Measurements from ENCODE around the gene BTBD8.

The BTBD8 gene

DNA sequence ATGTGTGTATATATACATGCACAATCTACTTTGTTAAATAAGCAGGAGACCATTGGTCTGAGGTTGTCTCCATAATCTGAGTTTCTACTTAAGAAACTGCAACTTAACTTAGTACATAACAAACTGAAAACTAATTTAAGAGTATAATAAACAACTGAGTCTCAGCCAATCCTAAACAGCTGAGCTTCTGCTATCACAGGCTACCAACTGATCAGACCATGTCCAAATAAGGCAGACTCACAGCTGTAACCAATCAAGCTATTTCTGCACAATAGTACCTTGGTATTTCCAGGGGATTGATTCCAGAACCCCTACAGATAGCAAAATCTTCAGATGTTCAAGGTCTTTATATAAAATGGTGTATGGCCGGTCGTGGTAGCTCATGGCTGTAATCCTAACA is 111.6 kb downstream of the BTBD8 start:
- no peaks in the 10 kb centered on the region for H3K9me2 ChIP-seq (replicated peaks; ENCODE audit: low read depth, low read length)
- TF ChIP-seq, protein P1, sequence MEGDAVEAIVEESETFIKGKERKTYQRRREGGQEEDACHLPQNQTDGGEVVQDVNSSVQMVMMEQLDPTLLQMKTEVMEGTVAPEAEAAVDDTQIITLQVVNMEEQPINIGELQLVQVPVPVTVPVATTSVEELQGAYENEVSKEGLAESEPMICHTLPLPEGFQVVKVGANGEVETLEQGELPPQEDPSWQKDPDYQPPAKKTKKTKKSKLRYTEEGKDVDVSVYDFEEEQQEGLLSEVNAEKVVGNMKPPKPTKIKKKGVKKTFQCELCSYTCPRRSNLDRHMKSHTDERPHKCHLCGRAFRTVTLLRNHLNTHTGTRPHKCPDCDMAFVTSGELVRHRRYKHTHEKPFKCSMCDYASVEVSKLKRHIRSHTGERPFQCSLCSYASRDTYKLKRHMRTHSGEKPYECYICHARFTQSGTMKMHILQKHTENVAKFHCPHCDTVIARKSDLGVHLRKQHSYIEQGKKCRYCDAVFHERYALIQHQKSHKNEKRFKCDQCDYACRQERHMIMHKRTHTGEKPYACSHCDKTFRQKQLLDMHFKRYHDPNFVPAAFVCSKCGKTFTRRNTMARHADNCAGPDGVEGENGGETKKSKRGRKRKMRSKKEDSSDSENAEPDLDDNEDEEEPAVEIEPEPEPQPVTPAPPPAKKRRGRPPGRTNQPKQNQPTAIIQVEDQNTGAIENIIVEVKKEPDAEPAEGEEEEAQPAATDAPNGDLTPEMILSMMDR (conservative IDR thresholded peaks at IDR 0.05; ENCODE audit: low read length): no peak
- H4K20me1 ChIP-seq (ENCODE audit: insufficient read depth, low read length, poor library complexity, severe bottlenecking): no peaks in the 10 kb centered on the region
- H3K79me2 ChIP-seq (ENCODE audit: insufficient read depth, low read length): no peaks in the 10 kb centered on the region
- peaks cover under 1% of the 10 kb centered on the region for H3K4me1 ChIP-seq (ENCODE audit: insufficient read depth, low read length, poor library complexity, severe bottlenecking)
- H3K9ac ChIP-seq (ENCODE audit: low read depth, low read length, poor library complexity, severe bottlenecking): no peak overlapping the region
- H3K36me3 ChIP-seq (ENCODE audit: insufficient read depth, low read length): no peaks in the 10 kb centered on the region
- H3F3A ChIP-seq (ENCODE audit: low read depth): no peaks in the 10 kb centered on the region
- H3K27me3 ChIP-seq (ENCODE audit: insufficient read depth, low read length, poor library complexity, severe bottlenecking): no peaks in the 10 kb centered on the region
- H2AFZ ChIP-seq (ENCODE audit: low read length): peak overlapping the region; percentile 47
- no peak overlapping the region for H3K4me2 ChIP-seq (ENCODE audit: low read depth, low read length, poor library complexity, severe bottlenecking)
- no peak overlapping the region for H3K4me3 ChIP-seq (ENCODE audit: low read length, poor library complexity, severe bottlenecking)
- no peaks in the 10 kb centered on the region for H3K9me3 ChIP-seq (ENCODE audit: insufficient read depth, low read depth, low read length)

DNA sequence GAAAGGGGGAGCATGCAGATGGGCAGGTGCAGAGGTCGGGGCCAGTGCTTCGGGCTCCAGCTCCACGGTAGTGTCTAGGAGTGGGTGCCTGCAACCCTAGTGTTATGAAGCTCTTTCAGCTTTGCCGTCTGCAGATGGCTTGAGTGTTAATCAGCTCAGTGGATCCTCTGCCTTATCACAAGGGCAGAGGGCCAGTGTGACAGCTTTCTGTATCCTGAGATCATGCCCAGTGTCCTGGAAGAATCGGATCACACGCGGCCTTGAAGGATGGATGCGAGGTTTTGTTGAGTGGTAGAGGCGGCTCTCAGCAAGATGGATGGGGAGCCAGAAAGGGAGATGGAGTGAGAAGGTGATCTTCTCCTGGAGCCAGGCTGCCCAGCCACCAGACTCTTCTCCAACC is 112.1 kb downstream of the BTBD8 start:
- no peaks in the 10 kb centered on the region for H4K20me1 ChIP-seq (ENCODE audit: insufficient read depth, low read length, poor library complexity, severe bottlenecking)
- no peaks in the 10 kb centered on the region for H3K36me3 ChIP-seq (ENCODE audit: insufficient read depth, low read length)
- H3K27me3 ChIP-seq (ENCODE audit: insufficient read depth, low read length, poor library complexity, severe bottlenecking): no peaks in the 10 kb centered on the region

DNA sequence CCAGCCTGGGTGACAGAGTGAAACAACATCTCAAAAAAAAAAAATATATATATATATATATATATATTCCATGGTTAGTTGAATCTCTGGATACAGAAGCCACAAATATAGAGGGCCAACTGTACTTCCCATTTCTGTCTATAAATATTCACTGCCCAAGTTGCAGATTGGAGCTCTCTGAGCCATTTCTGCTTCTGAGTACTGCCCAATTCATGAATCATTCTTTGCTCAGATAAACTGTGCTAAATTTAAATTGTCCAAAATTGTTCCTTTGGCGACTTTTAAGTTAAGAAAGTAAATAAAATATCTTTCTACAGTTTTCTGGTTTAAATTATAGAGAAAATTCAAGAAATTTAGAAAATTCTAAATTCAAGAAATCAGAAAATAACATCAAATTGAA is 114.4 kb downstream of the BTBD8 start:
- Histone ChIP-seq H3K4me1 (ENCODE audit: insufficient read depth, low read length, poor library complexity, severe bottlenecking) (peaks cover 8% of the 10 kb centered on the region), H3K36me3 (ENCODE audit: insufficient read depth, low read length) (no peaks in the 10 kb centered on the region), H2AFZ (ENCODE audit: low read length) (no peak overlapping the region), H3F3A (ENCODE audit: low read depth) (no peaks in the 10 kb centered on the region), H3K9me2 (replicated peaks; ENCODE audit: low read depth, low read length) (no peaks in the 10 kb centered on the region), H3K9me3 (ENCODE audit: insufficient read depth, low read depth, low read length) (no peaks in the 10 kb centered on the region), H3K79me2 (ENCODE audit: insufficient read depth, low read length) (no peaks in the 10 kb centered on the region), H3K9ac (ENCODE audit: low read depth, low read length, poor library complexity, severe bottlenecking) (no peak overlapping the region), H3K4me3 (ENCODE audit: low read length, poor library complexity, severe bottlenecking) (no peak overlapping the region), H3K27me3 (ENCODE audit: insufficient read depth, low read length, poor library complexity, severe bottlenecking) (no peaks in the 10 kb centered on the region), H3K4me2 (ENCODE audit: low read depth, low read length, poor library complexity, severe bottlenecking) (no peak overlapping the region), H4K20me1 (ENCODE audit: insufficient read depth, low read length, poor library complexity, severe bottlenecking) (no peaks in the 10 kb centered on the region)
- TF ChIP-seq, protein P1 (conservative IDR thresholded peaks at IDR 0.05; ENCODE audit: low read length): no peak
- no peak for TF ChIP-seq EZH2phosphoT487 (IDR thresholded peaks at IDR 0.05; ENCODE audit: borderline replicate concordance)

More for the DNA sequence above, 112.1 kb downstream of the BTBD8 start:
- no peak overlapping the region for H3K9ac ChIP-seq (ENCODE audit: low read depth, low read length, poor library complexity, severe bottlenecking)
- H3K9me3 ChIP-seq (ENCODE audit: insufficient read depth, low read depth, low read length): no peaks in the 10 kb centered on the region
- H3K79me2 ChIP-seq (ENCODE audit: insufficient read depth, low read length): no peaks in the 10 kb centered on the region
- peaks cover 6% of the 10 kb centered on the region for H3K4me1 ChIP-seq (ENCODE audit: insufficient read depth, low read length, poor library complexity, severe bottlenecking)
- no peak overlapping the region for H3K4me2 ChIP-seq (ENCODE audit: low read depth, low read length, poor library complexity, severe bottlenecking)
- no peak for TF ChIP-seq EZH2phosphoT487 (IDR thresholded peaks at IDR 0.05; ENCODE audit: borderline replicate concordance)
- TF ChIP-seq, protein P1 (conservative IDR thresholded peaks at IDR 0.05; ENCODE audit: low read length): no peak
- H3K9me2 ChIP-seq (replicated peaks; ENCODE audit: low read depth, low read length): no peaks in the 10 kb centered on the region
- peak overlapping the region; percentile 47 for H2AFZ ChIP-seq (ENCODE audit: low read length)
- no peaks in the 10 kb centered on the region for H3F3A ChIP-seq (ENCODE audit: low read depth)
- H3K4me3 ChIP-seq (ENCODE audit: low read length, poor library complexity, severe bottlenecking): no peak overlapping the region

Measured in Loucy (cell line).